ENCODE measurements around the gene CTIF. TPM values are rescaled to one million over a fixed set of nuclear protein-coding genes. Genes with fewer than 3 reads are reported as not detected.

The CTIF gene
- total RNA-seq, 1 donor from 2014 or later, result 67.9 TPM

GRCh38 chr18:48813833-48814489, 275.1 kb downstream of the CTIF start:
- Mint-ChIP-seq H3K4me3 (no peak overlapping the region), H3K36me3 (peaks cover 17% of the 10 kb centered on the region), H3K9me3 (no peaks in the 10 kb centered on the region), H3K4me1 (peaks cover 14% of the 10 kb centered on the region), H3K27me3 (ENCODE audit: low read depth) (no peaks in the 10 kb centered on the region), H3K27ac (peak overlapping the region; percentile 52)
- peak in 1 of 2 experiments; percentile 13 for DNase-seq (ENCODE audit: low spot score in 2 of 2, unreplicated experiment in 2 of 2)
- no peak for TF ChIP-seq CTCF (IDR thresholded peaks at IDR 0.05; ENCODE audit: unreplicated experiment)

- Mint-ChIP-seq H3K9me3 (no peaks in the 10 kb centered on the region), H3K27ac (no peak overlapping the region), H3K4me1 (peaks cover 12% of the 10 kb centered on the region), H3K27me3 (ENCODE audit: low read depth) (no peaks in the 10 kb centered on the region), H3K4me3 (no peak overlapping the region), H3K36me3 (peaks cover 17% of the 10 kb centered on the region)
- TF ChIP-seq CTCF (IDR thresholded peaks at IDR 0.05; ENCODE audit: unreplicated experiment), result no peak
- DNase-seq (ENCODE audit: low spot score in 2 of 2, unreplicated experiment in 2 of 2), result peak; percentile 6 to 14
Measured at GRCh38 chr18:48814490-48815178, 275.8 kb downstream of the CTIF start.

- no peak for TF ChIP-seq CTCF (IDR thresholded peaks at IDR 0.05; ENCODE audit: unreplicated experiment)
- DNase-seq (ENCODE audit: low spot score in 2 of 2, unreplicated experiment in 2 of 2), result no peak
- no peak overlapping the region for H3K4me3 Mint-ChIP-seq
- no peak overlapping the region for H3K27ac Mint-ChIP-seq
- H3K27me3 Mint-ChIP-seq (ENCODE audit: low read depth), result no peaks in the 10 kb centered on the region
- peaks cover 12% of the 10 kb centered on the region for H3K4me1 Mint-ChIP-seq
- H3K36me3 Mint-ChIP-seq, result peaks cover 17% of the 10 kb centered on the region
- no peaks in the 10 kb centered on the region for H3K9me3 Mint-ChIP-seq
Measured at GRCh38 chr18:48815179-48815515, 276.3 kb downstream of the CTIF start.

- TF ChIP-seq CTCF (IDR thresholded peaks at IDR 0.05; ENCODE audit: unreplicated experiment), result no peak
- H3K9me3 Mint-ChIP-seq, result no peaks in the 10 kb centered on the region
- no peak overlapping the region for H3K27ac Mint-ChIP-seq
- peaks cover 12% of the 10 kb centered on the region for H3K4me1 Mint-ChIP-seq
- H3K4me3 Mint-ChIP-seq, result no peak overlapping the region
- peaks cover 17% of the 10 kb centered on the region for H3K36me3 Mint-ChIP-seq
- peak in 1 of 2 experiments; percentile 34 for DNase-seq (ENCODE audit: low spot score in 2 of 2, unreplicated experiment in 2 of 2)
- no peaks in the 10 kb centered on the region for H3K27me3 Mint-ChIP-seq (ENCODE audit: low read depth)
Measured at GRCh38 chr18:48815581-48816324, 276.9 kb downstream of the CTIF start.

GRCh38 chr18:48816554-48816953, 277.7 kb downstream of the CTIF start:
- H3K4me3 Mint-ChIP-seq, result no peak overlapping the region
- H3K4me1 Mint-ChIP-seq, result peaks cover 12% of the 10 kb centered on the region
- no peak overlapping the region for H3K27ac Mint-ChIP-seq
- H3K36me3 Mint-ChIP-seq, result peaks cover 17% of the 10 kb centered on the region
- H3K9me3 Mint-ChIP-seq, result no peaks in the 10 kb centered on the region
- no peaks in the 10 kb centered on the region for H3K27me3 Mint-ChIP-seq (ENCODE audit: low read depth)
- DNase-seq (ENCODE audit: low spot score in 2 of 2, unreplicated experiment in 2 of 2), result peak in 1 of 2 experiments; percentile 3
- no peak for TF ChIP-seq CTCF (IDR thresholded peaks at IDR 0.05; ENCODE audit: unreplicated experiment)

Data from mesothelial cell of epicardium (in vitro differentiated cells).